Activated CD8-positive, alpha-beta memory T cell treated with anti-CD3 and anti-CD28 coated beads, Interleukin-2, amount 10 ng/mL, durations not matched to agents 7 days and 5 days (primary cell): Measurements from ENCODE around the gene SLCO3A1. TPM values are rescaled to one million over a fixed set of nuclear protein-coding genes. Genes with fewer than 3 reads are reported as not detected.
"Not testable (repeated sequence)": the region's sequence is repeated elsewhere in the genome, so short reads cannot be mapped to it uniquely, and the experiment has no call there.

Source experiments
- ATAC-seq: fragments of 150-1000 bp; cut with Tn5 transposase; one replicate; pipeline ENCODE4 v1.10.0; 2021; ENCODE audit warnings: moderate library complexity
- CTCF ChIA-PET: fragments of 350-600 bp; sonication (Branson Sonifier 250); formaldehyde crosslinking; loops from one replicate; lab custom pipeline; 2021; ENCODE audit warnings: antibody characterized with exemption; lab: Charles Lee
- DNase-seq: peaks from one replicate; pipeline ENCODE4 v3.0.0-alpha.2; 2020
- H3K27ac Mint-ChIP-seq: one replicate; pipeline ENCODE4 v1.8.0; 2021; ENCODE audit warnings: mild to moderate bottlenecking, mixed read lengths
- H3K27me3 Mint-ChIP-seq: one replicate; pipeline ENCODE4 v1.8.0; 2021; ENCODE audit warnings: mixed read lengths
- H3K36me3 Mint-ChIP-seq: one replicate; pipeline ENCODE4 v1.8.0; 2021; ENCODE audit warnings: mild to moderate bottlenecking, mixed read lengths
- H3K4me1 Mint-ChIP-seq: one replicate; pipeline ENCODE4 v1.8.0; 2021; ENCODE audit warnings: mixed read lengths
- H3K4me3 Mint-ChIP-seq: one replicate; pipeline ENCODE4 v1.8.0; 2021; ENCODE audit warnings: mild to moderate bottlenecking, moderate library complexity, mixed read lengths
- H3K9me3 Mint-ChIP-seq: one replicate; pipeline ENCODE4 v1.8.0; 2022; ENCODE audit warnings: low read depth, mixed read lengths
- total RNA-seq, 2 experiments: library from RNA; stranded (reverse); gene quantifications; one replicate each; pipeline ENCODE4 v1.2.3, GENCODE V29; 2021

Gene SLCO3A1
- total RNA-seq, 2 experiments from 2014 or later = 20.8 to 32.0 TPM

DNA sequence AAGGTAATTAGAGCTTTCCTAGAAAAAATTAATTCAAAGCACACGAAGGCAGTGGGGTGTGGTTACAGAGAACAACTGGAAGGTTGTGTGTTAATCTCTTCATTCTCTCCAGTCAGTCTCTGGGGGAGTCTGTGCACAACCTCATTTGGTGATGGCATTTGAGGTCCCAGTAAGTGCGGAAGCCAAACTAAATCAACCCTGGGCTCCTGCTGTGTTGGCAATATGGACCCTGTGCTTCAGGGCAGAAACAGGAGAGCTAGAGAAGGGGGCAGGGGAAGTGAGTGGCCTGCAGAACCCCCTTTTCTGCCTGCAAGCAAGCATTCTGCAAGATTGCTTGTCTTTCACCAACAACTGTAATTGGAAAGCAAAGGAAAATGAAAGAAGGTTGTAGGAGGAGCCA, 344.2 kb downstream of the SLCO3A1 start:
- ATAC-seq (no peak), DNase-seq (no peak)
- Mint-ChIP-seq H3K27me3 (peaks cover 9% of the 10 kb centered on the region), H3K27ac (no peak overlapping the region), H3K9me3 (no peaks in the 10 kb centered on the region), H3K36me3 (no peaks in the 10 kb centered on the region), H3K4me3 (no peak overlapping the region), H3K4me1 (no peaks in the 10 kb centered on the region)
- CTCF ChIA-PET = no interaction called here

DNA sequence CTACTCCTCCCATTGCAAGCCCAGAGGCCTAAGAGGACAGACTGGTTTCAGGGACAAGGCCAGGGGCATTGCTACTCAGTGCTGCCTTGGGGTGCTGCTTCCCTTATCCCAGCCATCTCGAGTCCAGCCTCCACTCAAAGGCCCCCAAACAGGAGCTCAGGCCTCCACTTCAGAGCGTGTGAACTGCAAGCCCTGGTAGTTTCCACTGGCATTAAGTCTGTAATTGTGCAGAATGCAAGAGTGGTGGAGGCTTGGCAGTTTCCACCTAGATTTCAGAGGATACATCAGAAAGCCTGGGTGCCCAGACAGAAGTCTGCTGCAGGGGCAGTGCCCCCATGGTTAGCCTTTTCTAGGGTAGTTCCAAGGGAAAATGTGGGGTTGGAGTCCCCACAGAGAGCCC, 347.4 kb downstream of the SLCO3A1 start:
- ATAC-seq (no peak), DNase-seq (no peak)
- Mint-ChIP-seq H3K27me3 (peaks cover 12% of the 10 kb centered on the region), H3K27ac (no peak overlapping the region), H3K4me1 (no peaks in the 10 kb centered on the region), H3K9me3 (no peaks in the 10 kb centered on the region), H3K36me3 (no peaks in the 10 kb centered on the region), H3K4me3 (no peak overlapping the region)
- CTCF ChIA-PET = no interaction called here

DNA sequence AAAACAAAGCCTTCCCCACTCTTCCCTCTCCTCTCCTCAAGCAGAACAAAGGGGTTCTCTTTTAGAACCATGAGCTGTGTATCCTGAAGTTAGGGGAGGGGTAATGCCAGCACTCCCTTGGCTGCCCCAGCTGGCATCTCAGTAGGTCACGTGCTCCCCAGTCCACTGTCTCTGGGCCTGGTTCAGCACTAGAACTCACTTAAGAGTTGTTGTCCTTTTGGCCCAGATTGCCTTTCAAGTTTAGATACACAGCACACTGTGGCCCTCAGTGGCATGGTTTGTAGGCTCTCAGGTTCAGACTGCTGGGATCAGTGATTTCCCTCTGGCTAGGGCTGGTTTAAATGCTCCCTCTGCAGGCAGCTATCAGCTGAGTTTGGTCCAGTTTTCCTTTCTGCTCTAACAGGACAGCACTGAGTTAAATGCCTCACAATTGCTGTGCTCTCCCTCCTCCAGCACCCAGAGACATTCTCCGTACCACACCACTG, 351.8 kb downstream of the SLCO3A1 start:
- ATAC-seq = no peak
- Mint-ChIP-seq H3K4me3 (no peak overlapping the region), H3K9me3 (no peaks in the 10 kb centered on the region), H3K36me3 (no peaks in the 10 kb centered on the region), H3K27me3 (peaks cover 13% of the 10 kb centered on the region), H3K4me1 (no peaks in the 10 kb centered on the region), H3K27ac (no peak overlapping the region)
- DNase-seq = no peak
- CTCF ChIA-PET = no interaction called here

- H3K27ac Mint-ChIP-seq, H3K36me3 Mint-ChIP-seq, ATAC-seq, H3K4me1 Mint-ChIP-seq, H3K9me3 Mint-ChIP-seq, CTCF ChIA-PET, H3K4me3 Mint-ChIP-seq, DNase-seq: not testable (repeated sequence)
- H3K27me3 Mint-ChIP-seq = peaks cover 10% of the 10 kb centered on the region
Measured at GRCh38 chr15:92207601-92208000, 354.1 kb downstream of the SLCO3A1 start.
